HFF-Myc (cell line): Measurements from ENCODE around the gene BRAT1.

Experiments
- DNase-seq: peaks from one replicate; pipeline ENCODE4 v3.0.0-alpha.2; 2011; ENCODE audit warnings: low read depth; ENCODE audit errors: extremely low read depth
- H3K4me3 ChIP-seq: replicated peaks from 2 replicates; pipeline ENCODE4 v1.5.1; 2011; ENCODE audit warnings: low read depth, mild to moderate bottlenecking, control low read depth, low read length
- TF ChIP-seq, protein P1 (sequence below): IDR thresholded peaks from 2 replicates; pipeline ENCODE4 v1.5.1; 2012; ENCODE audit warnings: mild to moderate bottlenecking, low read depth, low read length, control low read depth; ENCODE audit errors: missing control alignments

BRAT1 gene

GRCh38 chr7:2555121-2556052 lies at the start of gene BRAT1:
Gene BRAT1 (minus strand): TSS chr7:2555524. CDS start chr7:2554431, 1,093 bp downstream.
- TF ChIP-seq, protein P1, sequence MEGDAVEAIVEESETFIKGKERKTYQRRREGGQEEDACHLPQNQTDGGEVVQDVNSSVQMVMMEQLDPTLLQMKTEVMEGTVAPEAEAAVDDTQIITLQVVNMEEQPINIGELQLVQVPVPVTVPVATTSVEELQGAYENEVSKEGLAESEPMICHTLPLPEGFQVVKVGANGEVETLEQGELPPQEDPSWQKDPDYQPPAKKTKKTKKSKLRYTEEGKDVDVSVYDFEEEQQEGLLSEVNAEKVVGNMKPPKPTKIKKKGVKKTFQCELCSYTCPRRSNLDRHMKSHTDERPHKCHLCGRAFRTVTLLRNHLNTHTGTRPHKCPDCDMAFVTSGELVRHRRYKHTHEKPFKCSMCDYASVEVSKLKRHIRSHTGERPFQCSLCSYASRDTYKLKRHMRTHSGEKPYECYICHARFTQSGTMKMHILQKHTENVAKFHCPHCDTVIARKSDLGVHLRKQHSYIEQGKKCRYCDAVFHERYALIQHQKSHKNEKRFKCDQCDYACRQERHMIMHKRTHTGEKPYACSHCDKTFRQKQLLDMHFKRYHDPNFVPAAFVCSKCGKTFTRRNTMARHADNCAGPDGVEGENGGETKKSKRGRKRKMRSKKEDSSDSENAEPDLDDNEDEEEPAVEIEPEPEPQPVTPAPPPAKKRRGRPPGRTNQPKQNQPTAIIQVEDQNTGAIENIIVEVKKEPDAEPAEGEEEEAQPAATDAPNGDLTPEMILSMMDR, result peak; percentile 38
- peak; percentile 77 for DNase-seq
- H3K4me3 ChIP-seq, result peak within 1 kb of the TSS; percentile 77

DNA sequence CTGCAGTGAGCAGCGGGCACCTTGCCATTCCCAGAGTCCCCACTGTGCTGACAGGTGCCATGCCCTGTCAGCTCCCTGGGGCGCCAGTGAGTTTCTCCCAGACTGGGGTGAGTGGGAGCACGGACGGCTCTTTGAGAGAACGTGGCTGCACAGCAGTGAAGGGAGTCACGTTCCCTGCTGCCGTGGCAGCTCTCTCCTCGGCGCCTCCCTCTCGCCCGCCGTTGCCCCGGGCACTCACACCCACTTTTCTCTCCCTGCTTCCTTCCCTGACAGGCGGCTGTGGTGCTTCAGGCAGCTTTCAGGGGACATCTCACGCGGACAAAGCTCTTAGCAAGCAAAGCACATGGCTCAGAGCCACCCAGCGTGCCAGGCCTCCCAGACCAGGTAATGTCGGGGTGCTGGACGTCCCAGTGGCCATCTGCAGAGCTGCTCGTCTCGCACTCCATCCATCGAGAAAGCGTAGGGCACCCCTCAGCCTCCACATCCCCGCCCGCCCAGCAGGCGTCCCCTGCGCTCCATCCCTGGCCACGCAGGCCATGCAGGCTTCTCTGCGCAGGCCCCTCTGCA lies 49.4 kb upstream of the BRAT1 start:
- TF ChIP-seq, protein P1, result no peak

GRCh38 chr7:2603044-2603965 lies 48.0 kb upstream of the BRAT1 start:
- no peak overlapping the region for H3K4me3 ChIP-seq
- DNase-seq, result no peak
- TF ChIP-seq, protein P1, result no peak

More for the DNA sequence above, 49.4 kb upstream of the BRAT1 start:
- no peak for DNase-seq
- H3K4me3 ChIP-seq, result no peak overlapping the region

DNA sequence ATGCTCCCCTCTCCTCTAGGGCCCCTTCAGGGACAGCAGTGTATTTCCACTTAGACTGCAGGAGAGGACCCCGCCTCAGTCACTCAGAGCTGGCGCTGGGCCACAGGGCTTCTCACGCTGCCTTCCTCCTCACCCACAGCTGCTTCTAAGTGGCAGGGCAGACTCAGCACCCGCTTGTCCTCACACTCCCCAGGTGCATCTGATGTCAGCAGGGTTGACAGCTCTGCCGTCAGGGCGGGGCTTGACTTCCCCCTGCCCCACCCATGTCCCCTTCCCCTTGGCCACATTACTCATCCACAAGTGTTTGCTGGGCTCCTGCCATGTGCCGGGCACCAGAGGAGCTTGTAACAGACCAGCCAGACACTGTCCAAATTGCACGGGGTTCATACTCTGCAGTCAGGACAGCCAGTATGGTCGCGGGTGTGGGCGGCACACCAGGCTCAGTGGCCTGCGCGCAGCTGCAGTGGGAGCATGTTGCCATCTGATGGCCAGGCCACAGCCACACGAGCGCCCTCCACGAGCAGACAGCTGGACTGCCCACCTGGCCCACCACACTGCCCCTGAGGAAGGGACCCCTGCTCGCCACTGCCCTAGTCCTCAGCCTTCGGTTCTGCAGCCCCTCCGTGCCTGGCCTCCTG lies 47.2 kb upstream of the BRAT1 start:
- TF ChIP-seq, protein P1, result no peak
- DNase-seq, result no peak
- no peak overlapping the region for H3K4me3 ChIP-seq

DNA sequence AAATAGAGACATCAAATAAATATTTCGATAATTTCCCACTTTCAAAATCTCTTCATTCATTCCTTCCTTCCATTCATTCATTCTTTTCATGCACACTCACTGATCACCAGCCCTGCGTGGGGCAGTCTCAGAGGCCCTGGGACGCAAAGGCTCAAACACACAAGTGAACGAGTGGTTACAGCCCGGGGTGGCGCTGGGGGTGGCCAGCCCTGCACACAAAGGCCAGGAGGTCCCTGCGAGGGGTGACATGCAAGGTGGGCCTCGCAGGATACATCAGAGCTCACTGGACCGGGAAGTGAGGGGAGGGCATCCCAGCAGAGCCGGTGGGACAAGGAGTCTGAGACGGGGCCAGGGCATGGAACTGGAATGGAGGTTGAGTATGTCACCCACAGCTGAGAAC lies 46.6 kb upstream of the BRAT1 start:
- no peak for DNase-seq
- TF ChIP-seq, protein P1, result no peak
- H3K4me3 ChIP-seq, result no peak overlapping the region

DNA sequence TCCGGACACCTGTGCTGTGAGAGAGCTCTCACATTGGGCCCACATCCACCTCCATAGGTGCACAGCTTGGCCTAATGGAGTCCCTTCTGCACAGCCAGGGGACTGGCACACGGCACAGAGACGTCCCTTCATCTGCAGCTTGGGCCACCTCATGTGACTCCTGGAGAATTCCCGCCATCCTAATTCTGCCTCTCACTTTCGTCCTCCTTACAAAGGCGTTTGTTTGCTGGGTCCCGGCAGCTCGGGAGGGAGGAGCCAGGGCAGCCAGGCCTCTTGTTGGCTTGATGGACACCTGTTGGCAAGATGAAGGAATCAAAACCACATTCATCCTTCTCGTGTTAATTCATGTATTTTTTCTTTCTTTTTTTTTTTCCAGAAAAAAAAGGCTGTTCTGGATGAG lies 45.7 kb upstream of the BRAT1 start:
- no peak for DNase-seq
- TF ChIP-seq, protein P1, result no peak
- H3K4me3 ChIP-seq, result no peak overlapping the region
